Activated T-cell treated with anti-CD3 and anti-CD28 coated beads, Interleukin-2, amount 50 U/mL, for 48 hours (primary cell): ENCODE results near the gene C1orf226.
"Not testable (repeated sequence)": the region's sequence is repeated elsewhere in the genome, so short reads cannot be mapped to it uniquely, and the experiment has no call there.

Experiments used
- DNase-seq, 2 experiments: peaks; one replicate each; pipeline ENCODE4 v3.0.0-alpha.2; 2020

The C1orf226 gene

DNA sequence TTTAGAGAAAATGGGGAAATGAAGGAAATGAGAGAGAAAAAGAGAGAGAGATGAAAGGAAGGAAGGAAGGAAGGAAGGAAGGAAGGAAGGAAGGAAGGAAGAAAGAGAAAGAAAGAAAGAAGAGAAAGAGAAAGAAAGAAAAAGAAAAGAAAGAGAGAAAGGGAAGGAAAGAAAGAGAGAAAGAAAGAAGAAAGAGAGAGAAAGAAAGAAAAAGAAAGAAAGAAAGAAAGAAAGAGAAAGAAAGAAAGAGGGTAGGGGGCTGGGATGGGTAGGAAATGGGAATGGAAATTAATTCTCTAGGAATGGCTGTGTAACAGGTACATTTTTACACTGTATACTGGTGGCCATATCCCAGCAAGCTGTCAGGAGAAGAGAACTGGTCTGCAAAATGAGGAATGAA, 34.7 kb downstream of the C1orf226 start:
- DNase-seq = no peak

DNA sequence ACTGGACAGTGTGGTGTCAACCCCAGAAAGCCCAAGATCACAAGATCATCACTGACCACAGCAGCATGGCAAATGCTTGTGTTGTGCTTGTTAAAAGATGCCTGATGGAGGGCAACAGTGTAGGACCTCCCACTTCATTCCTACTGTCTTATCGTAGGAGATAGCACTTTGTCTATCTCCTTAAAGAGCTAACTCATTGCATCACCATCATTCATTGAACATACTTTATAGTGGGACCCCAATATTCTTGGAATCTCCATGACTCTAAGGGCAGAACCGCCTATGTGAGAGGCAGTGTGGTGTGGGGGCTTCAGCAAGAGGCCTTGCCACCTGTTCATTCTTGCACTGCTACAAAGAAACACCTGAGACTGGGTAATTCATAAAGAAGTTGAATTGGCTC, 35.4 kb downstream of the C1orf226 start:
- no peak for DNase-seq

DNA sequence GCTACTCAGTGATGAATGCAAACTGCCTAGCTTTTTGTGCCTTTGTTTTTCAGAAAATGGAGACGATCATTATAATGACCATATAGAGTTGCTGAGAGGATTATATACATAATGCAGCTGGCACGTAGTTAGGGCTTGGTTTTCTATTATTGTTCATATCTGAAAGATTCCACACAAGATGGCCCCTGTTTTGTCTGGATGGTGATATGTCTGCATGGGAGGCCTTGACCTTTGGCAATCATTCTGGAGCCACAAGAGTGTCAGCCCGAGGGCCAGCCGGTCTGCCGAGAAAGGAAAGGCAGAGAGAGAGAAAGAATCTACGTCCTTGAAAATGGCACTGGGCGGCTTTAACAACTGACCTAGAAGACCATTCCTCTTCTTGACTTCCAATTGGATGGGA, 36.1 kb downstream of the C1orf226 start:
- no peak for DNase-seq

- not testable (repeated sequence) for DNase-seq
Observed at GRCh38 chr1:162418584-162418983, 37.1 kb downstream of the C1orf226 start.

DNA sequence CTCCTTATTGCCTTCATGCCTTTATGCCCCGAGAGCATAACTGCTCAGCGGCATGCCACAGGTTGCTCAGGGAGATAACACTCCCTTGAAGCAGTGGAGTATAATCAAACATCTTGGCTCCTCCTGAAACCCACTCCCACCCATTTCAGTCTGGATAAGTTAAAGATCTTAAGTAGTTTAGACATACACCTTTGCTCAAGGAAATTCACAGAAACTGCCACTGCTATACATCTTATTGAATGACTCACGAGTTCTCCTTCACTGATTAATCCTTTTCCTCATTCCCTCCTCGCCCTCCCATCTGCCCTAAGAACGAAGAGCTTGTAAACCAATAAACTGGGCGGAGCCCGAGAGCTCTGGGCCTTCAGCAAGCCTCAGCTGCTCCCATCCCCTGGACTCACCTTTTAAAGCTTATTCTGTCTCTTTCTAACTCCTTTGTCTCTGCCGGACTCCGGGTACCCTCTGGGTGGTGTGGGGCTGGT, 38.0 kb downstream of the C1orf226 start:
- not testable (repeated sequence) for DNase-seq

DNA sequence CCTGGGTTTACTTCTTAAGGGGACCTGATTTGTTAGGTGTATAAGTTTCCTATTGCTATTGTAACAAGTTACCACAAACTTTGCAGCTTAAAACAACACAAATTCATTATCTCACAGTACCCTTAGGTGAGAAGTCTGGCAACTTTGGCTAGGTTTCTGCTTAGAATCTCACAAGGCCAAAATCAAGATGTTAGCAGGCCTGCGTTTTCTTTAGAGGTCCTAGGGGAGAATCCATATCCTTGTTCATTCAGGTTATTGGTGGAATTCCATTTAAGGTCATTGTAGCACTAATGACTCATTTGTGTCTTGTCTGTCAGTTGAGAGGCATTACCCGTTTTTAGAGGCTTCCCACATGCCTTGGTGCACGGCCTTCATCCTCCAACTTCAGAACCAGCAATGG, 38.6 kb downstream of the C1orf226 start:
- no peak for DNase-seq

DNA sequence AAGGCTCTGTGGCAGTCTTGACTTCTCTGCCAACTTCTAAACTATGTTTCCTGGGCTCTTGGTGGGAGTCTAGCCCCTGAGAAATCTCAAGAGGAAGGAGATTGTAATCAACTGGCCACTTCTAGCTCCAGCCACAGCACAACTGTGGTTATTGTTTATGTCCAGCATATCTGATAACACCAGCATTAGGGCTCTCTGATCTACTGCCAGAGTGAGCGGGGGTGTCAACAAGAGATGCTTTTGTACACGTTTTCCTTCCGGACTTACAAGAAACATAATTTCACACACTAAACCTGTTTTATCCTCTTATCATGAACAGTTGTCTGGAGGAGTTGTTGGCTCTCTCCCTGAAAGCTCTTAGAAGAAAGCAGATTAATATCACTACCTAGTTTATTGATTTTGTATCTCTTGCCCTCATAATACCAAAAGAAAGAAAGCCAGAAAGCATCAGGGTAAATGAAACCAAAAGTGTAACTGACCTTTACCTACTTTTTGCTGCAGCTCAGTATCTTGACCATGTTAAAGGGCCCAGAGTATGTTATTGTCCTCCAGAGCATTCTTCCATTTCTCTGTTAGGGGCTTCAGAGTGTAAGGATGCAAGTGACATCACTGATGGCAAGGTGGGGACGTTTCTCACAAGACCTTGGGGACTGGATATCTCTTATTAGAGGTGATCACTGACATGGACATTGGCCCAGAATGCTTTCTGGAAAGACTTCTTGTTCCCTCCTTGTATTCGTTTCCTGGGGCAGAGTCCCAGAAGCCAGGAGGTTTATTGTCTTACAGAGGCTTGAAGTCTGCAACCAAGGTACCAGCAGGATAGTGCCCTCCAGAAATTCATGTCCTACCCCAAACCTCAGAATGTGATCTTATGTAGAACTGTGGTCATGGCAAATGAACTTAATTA, 40.0 kb downstream of the C1orf226 start:
- no peak for DNase-seq

GRCh38 chr1:162422662-162423375, 41.3 kb downstream of the C1orf226 start:
- DNase-seq = no peak

DNA sequence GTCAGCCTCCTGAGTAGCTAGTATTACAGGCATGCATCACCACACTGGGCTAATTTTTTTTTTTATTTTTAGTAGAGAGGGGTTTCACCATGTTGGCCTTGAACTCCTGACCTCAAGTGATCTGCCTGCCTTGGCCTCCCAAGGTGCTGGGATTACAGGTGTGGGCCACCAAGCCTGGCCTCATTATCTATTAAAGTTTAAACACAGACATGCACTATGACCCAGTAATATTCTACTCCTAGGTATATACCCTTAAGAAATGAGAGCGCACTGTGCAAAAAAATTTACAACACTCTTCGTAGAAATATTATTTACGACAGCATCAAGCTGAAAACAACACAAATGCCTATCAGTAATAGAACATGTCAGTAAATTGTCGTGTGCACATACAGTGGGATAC, 49.1 kb downstream of the C1orf226 start:
- DNase-seq = no peak

GRCh38 chr1:162432977-162433713, 51.6 kb downstream of the C1orf226 start:
- not testable (repeated sequence) for DNase-seq
